ELR (cell line): ENCODE measurements around the gene HES5.

ENCODE experiments used
- DNase-seq: peaks from one replicate; pipeline ENCODE4 v3.0.0-alpha.2; 2015; ENCODE audit warnings: low read depth

Gene HES5

DNA sequence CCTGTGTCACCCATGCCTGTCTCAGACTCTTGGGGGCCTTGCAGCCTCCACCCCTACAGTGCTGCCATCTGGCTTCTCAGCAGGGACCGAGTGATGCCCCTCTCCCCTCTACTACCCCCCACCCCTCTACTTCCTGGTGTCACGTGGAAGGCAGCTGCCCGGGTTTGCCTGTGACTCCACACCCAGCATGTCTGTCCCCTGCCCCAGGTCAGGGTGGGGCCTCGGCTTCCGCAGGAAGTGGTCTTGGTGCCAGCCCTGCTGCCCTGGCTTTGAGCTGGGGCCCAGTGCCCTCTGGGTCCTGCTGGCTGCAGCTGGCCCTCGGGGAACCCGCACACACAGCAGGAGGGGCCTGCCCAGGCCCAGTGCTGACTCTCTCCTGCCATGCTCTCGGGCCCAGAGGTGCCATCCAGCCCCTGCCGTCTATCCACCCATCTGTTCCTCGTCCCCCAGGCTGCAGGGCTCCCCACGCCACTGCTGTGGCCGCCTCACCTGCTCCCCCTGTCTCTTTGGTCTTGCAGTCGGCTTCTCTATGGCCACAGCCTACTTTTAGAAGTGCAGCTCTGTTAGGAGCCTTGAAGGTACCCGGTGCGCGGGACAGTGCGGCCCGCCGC lies 30.0 kb downstream of the HES5 start:
- DNase-seq: no peak

DNA sequence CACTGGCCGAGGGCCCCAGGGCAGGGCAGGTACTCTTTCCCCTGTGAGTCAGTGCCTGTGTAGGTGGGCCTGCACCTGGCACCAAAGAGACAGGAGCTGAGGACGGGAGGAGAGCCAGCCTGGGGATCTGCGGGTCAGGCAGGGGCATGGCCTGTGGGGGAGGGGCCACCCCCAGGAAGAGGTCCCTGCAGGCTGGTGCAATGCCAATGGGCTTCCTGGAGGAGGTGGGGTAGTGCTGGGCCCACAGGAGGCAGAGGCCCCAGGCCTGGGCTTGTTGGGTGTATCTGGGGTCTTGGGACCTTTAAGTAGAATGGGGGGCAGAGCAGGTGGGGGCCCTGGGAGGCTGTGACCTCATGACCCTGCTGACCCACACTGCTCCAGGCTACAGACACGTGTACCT lies 30.8 kb downstream of the HES5 start:
- DNase-seq: no peak

DNA sequence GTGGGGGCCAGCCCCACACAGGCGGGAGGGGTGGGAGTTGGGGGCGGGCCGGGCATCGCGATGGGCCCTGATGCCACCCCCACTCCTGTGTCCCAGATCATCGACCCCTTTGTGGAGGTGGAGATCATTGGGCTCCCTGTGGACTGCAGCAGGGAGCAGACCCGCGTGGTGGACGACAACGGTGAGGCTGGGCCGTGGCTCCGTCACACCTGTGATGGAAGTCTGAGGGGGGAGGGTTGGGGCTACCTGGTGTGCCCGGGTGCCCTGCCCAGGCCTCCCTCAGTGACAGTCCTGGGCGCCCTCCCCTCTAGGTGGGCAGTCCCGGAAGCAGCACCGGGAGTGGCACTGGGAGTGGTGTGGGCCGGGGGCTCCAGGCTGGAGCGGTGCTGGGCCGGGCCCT lies 31.4 kb downstream of the HES5 start:
- DNase-seq: no peak

DNA sequence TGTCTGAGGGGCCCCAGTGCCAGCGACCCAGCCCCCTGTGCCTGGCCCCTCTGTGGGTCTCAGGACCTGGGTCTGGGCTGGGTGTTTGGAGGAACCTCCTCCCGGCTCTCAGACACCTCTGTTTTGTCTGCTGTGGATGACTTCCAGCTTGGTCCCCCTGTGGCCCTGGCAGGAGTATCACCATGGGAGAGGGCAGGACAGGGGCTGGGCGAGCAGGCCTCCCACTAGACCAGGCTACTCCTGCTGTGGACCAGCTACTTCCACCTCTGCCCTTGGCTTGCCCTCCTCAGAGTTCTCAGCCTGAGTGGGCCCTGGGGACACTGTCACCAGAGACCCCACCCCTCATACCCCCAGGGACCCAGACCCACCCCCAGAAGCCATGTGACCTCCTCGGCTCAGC lies 32.2 kb downstream of the HES5 start:
- DNase-seq: no peak

DNA sequence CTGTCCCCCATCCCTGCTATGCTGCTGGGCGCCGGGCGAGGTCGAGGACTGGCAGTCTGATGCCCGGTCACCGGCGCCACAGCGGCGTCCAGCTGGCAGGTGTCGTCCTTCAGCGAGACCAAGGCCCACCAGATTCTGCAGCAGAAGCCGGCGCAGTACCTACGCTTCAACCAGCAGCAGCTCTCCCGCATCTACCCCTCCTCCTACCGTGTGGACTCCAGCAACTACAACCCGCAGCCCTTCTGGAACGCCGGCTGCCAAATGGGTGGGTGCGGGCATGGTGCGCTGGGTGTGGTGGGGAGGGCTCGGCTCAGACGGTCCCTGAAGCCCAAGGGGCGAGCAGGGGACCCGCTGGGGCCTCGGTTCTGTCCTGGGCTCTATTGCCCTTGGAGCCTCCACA lies 33.3 kb downstream of the HES5 start:
- no peak for DNase-seq

DNA sequence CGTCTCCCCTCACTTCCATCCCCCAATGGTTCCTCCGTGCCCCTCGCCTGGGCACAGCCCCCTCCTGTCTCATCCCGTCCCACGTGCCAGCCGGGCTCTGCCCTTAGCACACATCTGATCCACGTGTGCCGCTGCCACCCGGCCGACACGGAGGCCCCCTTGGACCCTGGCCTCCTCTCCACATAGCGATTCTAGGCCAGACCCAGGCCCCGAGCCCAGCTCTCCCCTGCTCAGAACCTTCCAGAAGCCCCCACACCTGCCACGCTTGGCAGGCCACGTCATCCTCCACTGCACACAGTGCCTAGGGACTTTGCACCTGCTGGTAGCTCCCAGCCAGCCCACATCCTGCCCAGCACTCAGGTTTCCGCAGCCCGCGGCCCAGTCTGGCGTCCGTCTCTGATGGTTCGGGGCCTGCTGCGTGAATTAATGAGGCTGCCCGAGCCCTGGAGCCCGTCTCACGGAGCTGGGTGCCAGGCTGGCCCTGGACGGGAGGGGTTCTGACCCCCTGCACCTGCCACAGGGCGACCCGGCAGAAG lies 33.9 kb downstream of the HES5 start:
- no peak for DNase-seq

DNA sequence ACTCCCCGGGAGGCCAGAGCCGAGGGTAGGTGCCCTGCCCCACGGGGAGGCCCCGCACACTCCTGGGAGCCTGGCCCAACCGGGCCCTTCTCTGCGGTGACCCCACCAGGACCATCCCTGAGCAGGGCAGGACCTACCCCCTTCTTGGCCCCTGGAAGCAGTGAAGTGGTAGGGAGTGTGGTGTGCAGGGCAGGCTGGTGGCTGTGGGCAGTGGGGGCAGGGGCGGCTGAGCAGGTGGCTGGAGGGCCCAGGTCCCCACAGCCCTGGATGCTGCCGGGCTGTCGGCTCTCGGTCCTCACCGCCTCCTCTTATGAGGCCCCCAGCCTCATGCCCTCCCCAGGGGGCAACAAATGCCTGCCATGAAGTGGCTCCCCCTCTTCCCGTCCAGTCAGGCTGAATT lies 34.5 kb downstream of the HES5 start:
- DNase-seq: no peak

DNA sequence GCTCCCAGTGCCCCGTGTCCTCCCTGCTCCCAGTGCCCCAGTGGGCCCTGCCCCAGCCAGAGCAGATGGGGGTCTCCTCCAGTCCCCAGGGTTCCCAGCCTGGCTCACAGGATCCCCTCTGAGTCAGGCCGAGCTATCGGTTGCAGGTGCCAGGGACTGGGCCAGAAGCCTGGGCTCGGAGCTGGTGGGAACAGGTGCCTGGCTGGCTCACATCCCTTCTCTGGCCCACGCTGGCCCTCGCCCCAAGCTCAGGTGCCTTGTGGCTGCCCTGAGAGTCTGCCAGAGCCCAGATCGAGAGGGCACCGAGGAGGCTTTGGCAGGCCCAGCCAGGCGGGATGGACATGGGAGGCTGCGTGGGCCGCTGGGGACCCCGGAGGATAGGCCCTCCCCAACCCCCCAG lies 35.0 kb downstream of the HES5 start:
- no peak for DNase-seq

DNA sequence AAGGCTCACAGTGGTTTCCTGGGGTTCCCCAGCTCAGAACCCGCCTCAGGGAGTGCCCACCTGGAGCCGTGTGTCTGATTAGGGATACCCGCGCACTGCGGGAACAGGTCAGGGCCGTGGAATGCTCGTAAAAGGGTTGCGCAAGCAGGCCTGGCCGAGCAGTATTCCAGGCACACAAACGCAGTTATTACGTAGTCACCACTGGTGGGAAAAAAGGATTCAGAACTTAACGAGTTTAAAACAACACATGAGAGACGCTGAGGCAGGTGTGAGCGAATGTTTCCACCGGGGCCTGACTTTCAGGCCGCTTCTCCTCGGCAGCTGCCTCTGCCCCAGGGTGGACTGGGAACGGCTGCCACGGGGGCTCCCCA lies 35.8 kb downstream of the HES5 start:
- DNase-seq: peak; percentile 81

DNA sequence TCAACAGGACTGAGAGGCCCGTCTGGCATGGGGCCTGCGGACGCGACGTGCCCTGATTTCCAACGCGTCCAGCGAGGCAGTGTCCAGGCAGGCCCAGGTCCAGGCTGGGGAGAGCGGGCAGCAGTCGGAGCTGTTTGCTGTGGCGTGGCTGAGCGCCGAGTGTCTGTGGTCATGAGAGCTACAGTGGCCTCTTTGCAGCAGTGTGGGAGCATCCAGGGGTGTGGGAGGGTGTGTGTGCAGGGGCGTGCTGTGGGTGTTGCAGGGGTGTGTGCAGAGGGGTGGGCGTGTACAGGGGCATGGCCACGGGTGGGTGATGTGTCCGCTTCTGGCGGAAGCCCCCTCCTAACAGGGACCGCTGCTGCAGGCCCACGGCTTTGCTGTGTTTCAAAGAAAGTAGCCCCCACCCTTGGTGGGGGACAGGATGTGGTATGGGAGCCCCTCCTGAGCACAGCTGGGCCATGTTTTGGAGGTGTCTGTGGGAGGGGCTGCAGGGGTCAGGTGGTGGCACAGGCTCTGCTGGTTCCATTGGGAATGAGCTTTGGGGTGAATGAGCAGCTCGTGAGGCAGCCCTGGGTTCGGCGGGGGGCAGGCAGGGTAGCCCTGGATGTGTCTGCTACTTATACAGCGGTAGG lies 36.3 kb downstream of the HES5 start:
- no peak for DNase-seq

DNA sequence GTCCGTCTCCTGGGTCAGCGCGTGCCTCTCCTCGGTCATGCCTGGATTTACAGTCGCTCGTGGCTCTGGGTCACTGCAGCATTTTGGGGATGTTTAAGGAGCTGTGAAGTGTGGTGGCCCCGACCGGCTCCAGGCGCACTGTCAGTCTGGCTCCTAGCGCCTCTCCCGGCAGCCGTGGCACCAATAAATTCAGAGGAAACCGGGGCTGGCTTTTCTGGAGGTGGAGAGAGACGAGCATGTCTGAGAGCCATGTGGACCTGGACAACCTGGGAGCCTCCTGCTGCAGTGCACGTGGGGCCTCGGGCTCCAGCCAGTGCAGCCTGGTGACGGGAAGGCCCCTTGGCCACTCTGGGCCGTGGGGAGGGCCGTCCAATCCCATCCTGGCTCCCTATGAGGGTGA lies 36.8 kb downstream of the HES5 start:
- no peak for DNase-seq

DNA sequence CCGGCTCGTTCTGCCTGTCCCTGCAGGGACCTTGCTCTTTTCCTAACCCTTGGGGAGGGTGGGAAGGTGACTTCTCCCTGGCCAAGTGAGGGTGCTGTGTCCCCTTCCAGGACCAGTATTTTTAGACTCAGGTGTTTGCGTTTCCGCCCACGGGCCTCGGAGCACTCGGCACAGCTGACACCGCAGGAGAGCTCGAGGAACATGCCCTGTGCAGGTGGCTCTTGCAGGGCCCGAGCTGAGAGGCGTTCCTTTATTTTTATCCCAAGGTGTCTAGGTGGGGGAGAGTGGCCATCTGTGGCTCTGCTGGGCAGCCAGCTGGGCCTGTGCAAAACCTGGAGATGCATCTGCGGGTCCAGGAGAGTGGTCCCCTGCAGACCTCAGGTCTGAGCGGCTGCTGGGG lies 38.0 kb downstream of the HES5 start:
- no peak for DNase-seq

DNA sequence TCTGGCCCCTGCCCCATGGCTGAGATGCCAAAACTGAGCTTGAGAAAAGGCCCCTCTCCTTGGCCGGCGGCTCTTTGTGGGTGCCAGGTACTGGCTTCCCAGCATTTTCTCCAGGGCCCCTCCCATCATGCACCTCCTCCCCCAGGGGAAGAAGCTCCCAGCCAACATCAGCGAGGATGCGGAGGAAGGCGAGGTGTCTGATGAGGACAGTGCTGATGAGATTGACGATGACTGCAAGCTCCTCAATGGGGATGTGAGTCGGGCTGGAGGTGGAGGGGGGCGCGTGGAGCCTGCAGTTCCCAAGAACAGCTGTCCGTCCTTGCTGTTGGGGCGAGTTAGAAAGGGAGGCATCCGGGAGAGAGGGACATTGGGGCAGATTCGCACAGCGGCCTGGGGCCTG lies 40.4 kb downstream of the HES5 start:
- no peak for DNase-seq

DNA sequence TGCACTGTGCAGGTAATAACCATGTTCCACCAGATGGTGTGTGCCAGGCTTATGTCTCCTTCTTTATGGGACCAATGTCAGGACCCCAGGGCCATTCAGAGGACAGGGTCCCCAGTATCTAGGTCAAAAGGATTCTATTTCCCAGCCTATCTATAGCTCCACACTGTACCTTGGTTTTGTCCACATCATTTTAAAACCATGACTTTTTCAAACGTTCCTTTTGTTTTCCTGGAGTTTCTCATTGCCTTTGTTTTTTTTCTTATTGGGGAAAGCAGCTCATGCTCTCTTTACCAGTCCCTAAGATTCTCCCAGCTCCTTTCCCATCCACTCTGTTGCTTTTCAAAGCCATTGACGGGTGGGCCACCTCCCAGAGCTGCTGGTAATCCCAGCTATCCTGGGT lies 41.4 kb downstream of the HES5 start:
- DNase-seq: no peak

DNA sequence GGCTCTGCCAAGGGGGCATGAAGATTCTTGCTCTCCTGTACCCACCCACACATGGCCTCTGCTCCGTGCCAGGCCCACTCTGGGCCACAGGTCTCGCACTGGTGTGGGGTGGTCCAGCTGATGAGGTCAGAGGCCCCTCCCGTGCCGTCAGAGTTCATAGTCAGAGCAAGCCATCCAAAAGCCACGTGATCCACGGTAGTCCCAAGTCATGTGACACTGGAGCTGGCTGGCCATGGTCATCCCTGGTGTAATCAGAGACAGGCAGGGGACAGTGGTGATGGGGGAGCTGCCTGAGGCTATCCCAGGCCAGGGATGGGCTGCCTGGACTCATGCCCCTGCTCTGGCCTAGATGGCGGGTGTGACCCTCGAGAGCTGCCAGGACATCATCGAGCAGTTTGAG lies 43.5 kb downstream of the HES5 start:
- DNase-seq: no peak

DNA sequence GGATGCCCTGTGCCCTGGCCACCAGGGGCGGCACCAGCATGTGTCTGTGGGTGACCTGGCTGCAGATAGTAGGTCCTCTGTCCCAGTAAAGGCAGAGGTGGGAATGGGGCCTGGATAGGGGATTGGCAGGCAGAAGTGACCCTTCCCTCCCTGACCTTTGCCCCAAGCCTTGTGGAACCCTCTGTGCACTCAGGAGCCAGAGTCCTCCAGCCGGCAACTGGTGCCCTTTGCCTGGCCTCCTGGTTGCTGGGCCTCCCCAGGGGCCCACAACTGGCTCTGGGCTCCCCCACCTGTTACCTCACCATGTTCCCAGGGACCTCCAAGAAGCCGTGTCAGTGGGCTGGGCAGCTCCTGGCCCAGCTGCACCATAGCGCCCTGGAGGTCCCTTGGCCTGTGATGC lies 44.0 kb downstream of the HES5 start:
- DNase-seq: no peak

DNA sequence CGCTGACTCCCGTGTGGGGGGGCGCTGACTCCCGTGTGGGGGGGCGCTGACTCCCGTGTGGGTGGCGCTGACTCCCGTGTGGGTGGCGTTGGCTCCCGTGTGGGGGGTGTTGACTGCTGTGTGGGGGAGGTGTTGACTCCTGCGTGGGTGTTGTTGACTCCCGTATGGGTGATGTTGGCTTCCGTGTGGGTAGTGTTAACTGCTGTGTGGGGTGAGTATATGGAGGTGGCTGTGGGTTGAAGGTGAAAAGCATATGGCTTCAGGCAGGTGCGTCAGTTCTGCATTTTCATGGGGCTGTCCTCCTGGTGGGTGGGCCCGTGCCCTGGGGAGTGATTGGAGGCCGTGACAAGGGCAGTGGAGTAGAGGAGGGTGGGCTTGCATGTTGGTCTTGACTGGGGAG lies 46.1 kb downstream of the HES5 start:
- DNase-seq: no peak

DNA sequence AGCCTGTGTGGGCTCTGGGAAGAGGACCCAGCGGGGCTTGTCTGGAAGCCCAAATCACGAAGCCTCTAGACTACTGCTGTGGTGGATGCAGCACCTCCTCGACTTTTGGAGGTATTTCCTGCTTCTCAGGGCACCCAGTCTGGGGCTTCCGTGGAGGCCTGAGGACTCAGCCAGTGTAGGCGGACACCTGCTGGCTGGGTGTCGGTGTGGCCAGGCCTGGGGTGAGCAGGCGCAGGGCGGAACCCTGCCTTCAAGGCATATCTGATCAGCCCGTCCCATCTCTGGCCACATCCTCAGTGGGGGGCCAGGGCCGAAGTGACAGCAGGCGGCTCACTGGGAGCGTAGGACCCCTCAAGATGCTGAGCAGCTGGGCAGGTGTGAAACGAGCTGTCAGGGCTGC lies 47.0 kb downstream of the HES5 start:
- no peak for DNase-seq

DNA sequence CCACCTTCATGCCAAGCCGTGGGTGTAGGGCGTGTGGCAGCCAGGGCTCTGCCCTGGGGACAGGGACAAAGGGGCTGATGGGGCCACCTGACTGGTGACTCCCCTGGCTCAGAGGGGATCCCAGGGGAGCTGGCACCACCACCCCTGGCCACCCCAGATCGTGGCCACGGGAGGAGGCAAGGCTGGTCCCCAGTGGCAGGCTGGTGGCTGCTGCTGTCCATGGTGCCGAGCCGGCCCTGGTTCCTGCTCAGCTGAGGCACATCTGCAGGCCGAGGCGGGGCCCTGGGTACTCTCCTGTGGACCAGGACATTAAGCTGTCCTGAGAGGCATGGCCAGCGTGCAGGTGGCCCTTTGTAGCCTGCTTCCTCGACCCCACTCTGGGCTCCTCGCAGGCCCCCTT lies 47.5 kb downstream of the HES5 start:
- no peak for DNase-seq

DNA sequence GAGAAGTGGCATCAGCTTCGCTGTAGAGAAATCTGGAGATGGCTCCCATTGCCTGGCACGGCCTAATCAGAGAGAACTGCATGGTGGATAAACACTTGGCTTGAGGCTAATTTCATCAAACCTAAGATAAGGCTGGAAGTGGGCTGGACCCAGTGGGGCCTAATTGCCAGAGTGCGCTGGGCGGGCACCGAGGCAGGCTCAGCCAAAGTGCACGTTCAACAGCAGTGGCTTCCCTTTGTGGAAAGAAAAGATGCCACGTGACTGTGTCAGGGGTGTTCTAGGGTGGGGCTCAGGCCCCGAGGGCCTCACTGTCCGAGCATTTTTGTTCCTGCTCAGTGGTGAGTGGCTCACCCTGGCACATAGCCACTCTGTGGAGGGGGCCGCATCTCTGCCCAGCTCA lies 48.2 kb downstream of the HES5 start:
- no peak for DNase-seq

DNA sequence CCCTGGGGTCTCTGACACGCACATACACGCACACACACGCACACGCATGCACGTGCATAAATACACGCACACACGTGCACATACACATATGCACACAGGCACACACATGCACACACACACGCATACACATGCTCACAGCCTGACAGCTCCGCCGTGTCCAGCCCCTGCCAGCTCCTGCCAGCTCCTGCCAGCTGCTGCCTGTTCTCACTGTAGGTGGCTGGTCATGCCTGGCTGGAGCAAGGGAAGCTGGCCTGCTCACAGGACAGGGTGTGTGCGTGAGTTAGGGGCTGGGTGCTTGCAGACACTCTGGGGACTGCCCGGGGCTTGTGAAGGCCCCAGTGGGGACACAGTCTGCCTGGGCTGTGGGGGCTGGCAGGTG lies 49.1 kb downstream of the HES5 start:
- no peak for DNase-seq

DNA sequence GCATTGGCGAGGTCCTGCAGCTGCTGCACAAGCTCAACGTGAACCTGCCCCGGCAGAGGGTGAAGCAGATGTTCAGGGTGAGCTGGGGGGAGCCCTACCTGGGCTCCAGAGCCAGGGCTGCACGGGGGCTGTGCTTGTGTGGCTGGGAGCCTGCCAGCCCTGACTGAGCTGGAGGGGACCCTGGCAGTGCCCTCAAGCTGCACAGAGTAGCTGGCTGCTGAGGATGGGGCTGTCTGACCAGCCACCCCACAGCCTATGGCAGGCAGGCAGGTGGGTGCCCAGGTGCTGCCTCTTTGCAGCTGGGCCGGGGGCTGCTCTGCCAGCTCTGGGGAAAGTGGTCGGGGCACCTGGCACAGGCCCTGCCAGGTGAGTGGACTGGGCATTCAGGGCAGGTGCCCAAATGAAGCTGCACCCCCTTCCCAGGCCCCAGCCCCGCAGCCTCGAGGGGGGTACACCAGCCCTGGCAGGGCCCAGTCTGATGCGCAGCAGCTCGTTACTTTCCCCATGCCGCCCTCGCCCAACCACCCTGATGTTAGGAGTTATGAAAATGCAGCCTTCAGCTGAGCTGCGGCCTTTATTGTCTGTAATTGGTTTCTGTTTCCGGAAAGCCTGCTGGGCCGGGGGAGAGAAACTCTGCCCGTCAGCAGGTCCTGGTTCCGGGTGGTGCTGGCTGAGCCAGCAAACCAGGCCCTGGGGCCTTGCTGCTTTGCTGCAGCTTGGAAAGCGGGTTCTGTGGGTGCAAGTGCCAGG lies 49.7 kb downstream of the HES5 start:
- DNase-seq: no peak

DNA sequence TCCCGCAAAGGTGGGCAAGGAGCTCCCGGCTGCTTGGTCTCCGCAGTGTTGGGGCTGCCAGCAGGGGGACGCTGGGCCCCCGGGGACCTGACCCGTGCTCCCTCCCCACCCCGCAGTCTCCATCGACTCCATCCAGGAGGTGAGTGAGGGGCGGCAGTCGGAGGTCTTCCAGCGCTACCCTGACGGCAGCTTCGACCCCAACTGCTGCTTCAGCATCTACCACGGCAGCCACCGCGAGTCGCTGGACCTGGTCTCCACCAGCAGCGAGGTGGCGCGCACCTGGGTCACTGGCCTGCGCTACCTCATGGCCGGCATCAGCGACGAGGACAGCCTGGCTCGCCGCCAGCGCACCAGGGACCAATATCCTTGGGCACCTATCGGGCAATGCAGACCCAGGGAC lies 50.4 kb downstream of the HES5 start:
- no peak for DNase-seq

DNA sequence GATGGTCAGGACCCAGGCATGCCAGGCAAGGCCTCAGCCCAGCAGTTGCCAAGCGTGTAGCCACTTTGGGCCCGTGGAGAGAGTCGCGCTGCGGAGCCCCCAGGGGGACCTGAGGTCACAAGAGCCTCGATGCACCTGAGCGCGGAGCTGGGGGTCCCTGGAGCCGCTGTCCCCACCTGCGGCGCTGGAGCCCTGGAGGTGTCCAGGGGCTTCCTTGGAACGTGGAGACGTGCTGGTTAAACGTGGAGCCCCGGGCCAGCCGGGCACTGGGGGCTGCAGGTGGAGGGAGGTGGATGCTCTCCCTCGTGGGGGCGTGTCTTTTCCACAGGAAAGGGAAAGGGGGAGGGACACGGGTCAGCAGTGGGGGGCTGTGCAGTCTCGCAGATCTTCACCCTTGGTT lies 50.9 kb downstream of the HES5 start:
- no peak for DNase-seq
